Measurements from ENCODE around the gene B4GALNT1. TPM values are rescaled to one million over a fixed set of nuclear protein-coding genes. Genes with fewer than 3 reads are reported as not detected.

Gene B4GALNT1
- total and polyA plus RNA-seq, 2 experiments from 2014 or later, result 0.97 to 1.2 TPM

DNA sequence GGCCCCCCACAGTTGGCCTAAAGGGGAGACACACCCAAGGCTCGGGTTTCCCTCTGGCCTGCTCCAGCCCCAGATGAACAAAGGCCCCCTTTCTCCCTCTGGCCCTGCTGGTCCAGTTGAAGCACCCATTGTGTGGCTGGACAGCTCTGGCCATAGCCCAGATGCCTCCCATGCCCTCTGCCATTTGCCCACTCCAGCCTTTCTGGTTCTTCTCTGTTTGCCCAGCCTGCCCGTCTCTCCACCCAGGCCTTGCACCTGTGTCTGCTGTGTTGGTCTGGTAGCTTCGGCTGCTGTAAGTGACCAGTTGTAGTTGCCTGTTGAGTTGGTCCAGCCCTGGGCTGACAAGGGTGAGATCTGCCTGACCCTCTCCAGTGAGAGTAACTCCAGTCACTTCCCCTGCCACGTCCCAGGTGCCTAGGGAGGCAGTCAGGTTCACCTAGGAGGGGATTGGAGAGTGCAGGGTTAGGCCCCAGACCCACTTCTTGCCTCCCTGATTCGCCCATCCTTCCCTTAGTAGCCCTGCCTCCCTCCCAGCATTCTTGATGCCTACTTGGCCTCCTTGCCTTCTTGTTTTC, 3.0 kb downstream of the B4GALNT1 start:
- no peak for DNase-seq (ENCODE audit: low spot score)
- no peak overlapping the region for H2AFZ ChIP-seq
- 81% methylated on average over 5 of the region's 5 CpGs for WGBS (ENCODE audit: low lambda C conversion rate, missing lambda C conversion rate)
- H3K4me1 ChIP-seq (ENCODE audit: insufficient read depth), result peaks cover 6% of the 10 kb centered on the region
- no peak overlapping the region for H3K4me2 ChIP-seq
- TF ChIP-seq EZH2 (IDR thresholded peaks at IDR 0.05; ENCODE audit: borderline replicate concordance) (no peak), EZH2phosphoT487 (IDR thresholded peaks at IDR 0.05; ENCODE audit: low read depth, severe bottlenecking, unreplicated experiment) (no peak)
- TF ChIP-seq, protein P1, sequence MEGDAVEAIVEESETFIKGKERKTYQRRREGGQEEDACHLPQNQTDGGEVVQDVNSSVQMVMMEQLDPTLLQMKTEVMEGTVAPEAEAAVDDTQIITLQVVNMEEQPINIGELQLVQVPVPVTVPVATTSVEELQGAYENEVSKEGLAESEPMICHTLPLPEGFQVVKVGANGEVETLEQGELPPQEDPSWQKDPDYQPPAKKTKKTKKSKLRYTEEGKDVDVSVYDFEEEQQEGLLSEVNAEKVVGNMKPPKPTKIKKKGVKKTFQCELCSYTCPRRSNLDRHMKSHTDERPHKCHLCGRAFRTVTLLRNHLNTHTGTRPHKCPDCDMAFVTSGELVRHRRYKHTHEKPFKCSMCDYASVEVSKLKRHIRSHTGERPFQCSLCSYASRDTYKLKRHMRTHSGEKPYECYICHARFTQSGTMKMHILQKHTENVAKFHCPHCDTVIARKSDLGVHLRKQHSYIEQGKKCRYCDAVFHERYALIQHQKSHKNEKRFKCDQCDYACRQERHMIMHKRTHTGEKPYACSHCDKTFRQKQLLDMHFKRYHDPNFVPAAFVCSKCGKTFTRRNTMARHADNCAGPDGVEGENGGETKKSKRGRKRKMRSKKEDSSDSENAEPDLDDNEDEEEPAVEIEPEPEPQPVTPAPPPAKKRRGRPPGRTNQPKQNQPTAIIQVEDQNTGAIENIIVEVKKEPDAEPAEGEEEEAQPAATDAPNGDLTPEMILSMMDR (IDR thresholded peaks at IDR 0.05; ENCODE audit: poor library complexity), result no peak
- H3K9me3 ChIP-seq (ENCODE audit: low read depth), result no peaks in the 10 kb centered on the region
- no peak overlapping the region for H3K27ac ChIP-seq
- H3K79me2 ChIP-seq, result no peaks in the 10 kb centered on the region
- no peak overlapping the region for H3K4me3 ChIP-seq
- H3K27me3 ChIP-seq, result peaks cover 96% of the 10 kb centered on the region
- H3K36me3 ChIP-seq (replicated peaks; ENCODE audit: insufficient read depth, low read depth), result no peaks in the 10 kb centered on the region
- H3K9me2 ChIP-seq (replicated peaks; ENCODE audit: insufficient read depth), result no peaks in the 10 kb centered on the region
- no peaks in the 10 kb centered on the region for H4K20me1 ChIP-seq (ENCODE audit: insufficient read depth, poor library complexity, severe bottlenecking)

- H2AFZ ChIP-seq, result no peak overlapping the region
- H3K9me2 ChIP-seq (replicated peaks; ENCODE audit: insufficient read depth), result no peaks in the 10 kb centered on the region
- WGBS (ENCODE audit: low lambda C conversion rate, missing lambda C conversion rate), result 79% methylated on average over 29 of the region's 29 CpGs
- peaks cover 98% of the 10 kb centered on the region for H3K27me3 ChIP-seq
- DNase-seq (ENCODE audit: low spot score), result no peak
- no peak overlapping the region for H3K27ac ChIP-seq
- no peaks in the 10 kb centered on the region for H3K36me3 ChIP-seq (replicated peaks; ENCODE audit: insufficient read depth, low read depth)
- H3K4me3 ChIP-seq, result no peak overlapping the region
- no peaks in the 10 kb centered on the region for H3K79me2 ChIP-seq
- TF ChIP-seq EZH2phosphoT487 (IDR thresholded peaks at IDR 0.05; ENCODE audit: low read depth, severe bottlenecking, unreplicated experiment) (peak; percentile 7), EZH2 (IDR thresholded peaks at IDR 0.05; ENCODE audit: borderline replicate concordance) (no peak)
- TF ChIP-seq, protein P1 (IDR thresholded peaks at IDR 0.05; ENCODE audit: poor library complexity), result no peak
- no peak overlapping the region for H3K4me2 ChIP-seq
- H3K9me3 ChIP-seq (ENCODE audit: low read depth), result no peaks in the 10 kb centered on the region
- no peaks in the 10 kb centered on the region for H4K20me1 ChIP-seq (ENCODE audit: insufficient read depth, poor library complexity, severe bottlenecking)
- H3K4me1 ChIP-seq (ENCODE audit: insufficient read depth), result peaks cover 6% of the 10 kb centered on the region
Observed at GRCh38 chr12:57628280-57629191, 4.5 kb downstream of the B4GALNT1 start.

DNA sequence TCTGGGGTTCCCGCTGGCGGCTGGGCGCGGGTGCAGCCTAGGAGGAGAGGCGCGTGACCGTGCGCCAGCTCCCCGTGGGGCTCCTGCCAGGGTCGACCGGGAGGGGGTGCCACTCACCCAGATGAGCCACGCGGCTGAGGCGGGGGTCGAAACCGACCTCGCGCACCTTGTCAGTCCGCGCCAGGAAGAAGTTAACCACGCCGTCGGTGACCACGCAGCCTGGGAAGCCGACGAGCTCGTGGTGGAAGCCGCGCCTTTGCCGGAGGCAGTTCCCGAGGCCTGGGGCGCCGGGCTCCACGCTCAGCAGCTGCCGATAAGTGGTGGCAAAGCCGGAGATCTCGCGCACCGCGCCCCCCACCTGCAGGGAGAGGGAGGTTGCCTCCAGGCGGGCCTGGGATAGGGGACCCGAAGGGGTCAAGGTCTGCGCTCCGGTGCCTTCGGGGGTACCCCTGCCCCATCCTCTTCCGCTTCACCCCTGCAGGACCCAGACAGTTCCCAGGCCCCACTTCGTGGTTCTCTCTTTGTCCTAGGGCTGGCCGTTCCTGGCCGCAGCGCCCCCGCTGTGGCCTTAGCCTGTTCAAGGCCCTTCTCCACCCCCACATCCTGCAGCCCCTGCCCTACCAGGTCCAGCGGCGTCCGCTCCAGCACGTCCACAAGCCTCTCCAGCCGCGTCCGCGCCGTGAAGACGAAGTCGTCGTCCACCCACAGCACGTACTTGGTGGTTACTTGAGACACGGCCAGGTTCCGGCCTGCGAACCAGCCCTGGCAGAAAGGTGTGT, 5.3 kb downstream of the B4GALNT1 start:
- Histone ChIP-seq H3K9me2 (replicated peaks; ENCODE audit: insufficient read depth) (no peaks in the 10 kb centered on the region), H3K27me3 (peaks cover 99% of the 10 kb centered on the region), H3K4me2 (peak overlapping the region; percentile 59), H3K4me1 (ENCODE audit: insufficient read depth) (peaks cover 6% of the 10 kb centered on the region), H3K36me3 (replicated peaks; ENCODE audit: insufficient read depth, low read depth) (no peaks in the 10 kb centered on the region), H3K27ac (no peak overlapping the region), H3K4me3 (no peak overlapping the region), H2AFZ (no peak overlapping the region), H4K20me1 (ENCODE audit: insufficient read depth, poor library complexity, severe bottlenecking) (no peaks in the 10 kb centered on the region), H3K79me2 (no peaks in the 10 kb centered on the region), H3K9me3 (ENCODE audit: low read depth) (no peaks in the 10 kb centered on the region)
- TF ChIP-seq, protein P1 (IDR thresholded peaks at IDR 0.05; ENCODE audit: poor library complexity), result peak; percentile 18
- TF ChIP-seq EZH2 (IDR thresholded peaks at IDR 0.05; ENCODE audit: borderline replicate concordance), result peak; percentile 74
- peak; percentile 23 for TF ChIP-seq EZH2phosphoT487 (IDR thresholded peaks at IDR 0.05; ENCODE audit: low read depth, severe bottlenecking, unreplicated experiment)
- DNase-seq (ENCODE audit: low spot score), result no peak
- 17% methylated on average over 67 of the region's 67 CpGs for WGBS (ENCODE audit: low lambda C conversion rate, missing lambda C conversion rate)

Measured in hepatocyte (in vitro differentiated cells).